Glutamatergic neuron (in vitro differentiated cells): ENCODE results near the gene SPO11. TPM values are rescaled to one million over a fixed set of nuclear protein-coding genes. Genes with fewer than 3 reads are reported as not detected.

Source experiments
- DNase-seq: peaks from one replicate; pipeline ENCODE4 v3.0.0; 2022
- H3K27ac Mint-ChIP-seq: one replicate; pipeline ENCODE4 v1.8.0; 2020; ENCODE audit warnings: mild to moderate bottlenecking, mixed read lengths, inconsistent platforms; ENCODE audit not compliant: unreplicated experiment
- H3K27me3 Mint-ChIP-seq: one replicate; pipeline ENCODE4 v1.8.0; 2020; ENCODE audit warnings: mild to moderate bottlenecking, moderate library complexity, mixed read lengths, inconsistent platforms; ENCODE audit not compliant: unreplicated experiment
- H3K36me3 Mint-ChIP-seq: one replicate; pipeline ENCODE4 v1.8.0; 2020; ENCODE audit warnings: mild to moderate bottlenecking, mixed read lengths, inconsistent platforms; ENCODE audit not compliant: unreplicated experiment
- H3K4me1 Mint-ChIP-seq: one replicate; pipeline ENCODE4 v1.8.0; 2020; ENCODE audit warnings: mild to moderate bottlenecking, low read depth, mixed read lengths, inconsistent platforms; ENCODE audit not compliant: unreplicated experiment
- H3K4me3 Mint-ChIP-seq: one replicate; pipeline ENCODE4 v1.8.0; 2020; ENCODE audit warnings: mild to moderate bottlenecking, mixed read lengths, inconsistent platforms; ENCODE audit not compliant: unreplicated experiment
- H3K9me3 Mint-ChIP-seq: one replicate; pipeline ENCODE4 v1.8.0; 2020; ENCODE audit warnings: mild to moderate bottlenecking, moderate library complexity, mixed read lengths, inconsistent platforms; ENCODE audit not compliant: unreplicated experiment
- total RNA-seq: library from RNA; stranded (reverse); fragmentation: NEBNext Ultra II Directional; extraction: Animal tissue kit (Norgen Biotek cat#: 25700); gene quantifications from one replicate; pipeline ENCODE4 v1.2.1, GENCODE V29; 2021; ENCODE audit not compliant: unreplicated experiment
- TF ChIP-seq, protein P1 (sequence below): fragments of 200-600 bp; sonication (generic); IDR thresholded peaks from one replicate; pipeline ENCODE4 v1.5.0; 2021; ENCODE audit not compliant: partially characterized antibody, unreplicated experiment

Gene SPO11
- total RNA-seq, 1 donor from 2014 or later = not detected

DNA sequence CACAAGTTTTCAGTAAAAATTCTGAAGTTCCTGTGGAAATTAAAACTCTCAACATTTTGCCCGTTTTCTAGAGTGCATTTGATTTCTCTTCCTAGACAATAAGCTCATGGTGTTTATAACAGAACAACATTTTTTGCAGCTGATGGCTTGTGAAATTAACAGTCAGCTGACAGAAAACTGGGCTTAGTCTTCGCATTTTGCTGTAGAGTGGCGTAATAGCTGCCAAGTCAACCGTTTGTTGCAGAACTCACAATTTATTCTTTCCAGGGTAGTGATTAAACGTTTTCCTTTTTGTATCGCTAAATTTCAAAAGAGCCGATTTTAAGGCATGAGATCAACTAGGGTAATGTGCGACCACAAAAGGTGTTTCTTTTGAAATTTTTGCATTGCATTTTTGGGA lies 1.4 kb downstream of the SPO11 start:
- no peak for DNase-seq
- H3K4me3 Mint-ChIP-seq = no peak overlapping the region
- no peaks in the 10 kb centered on the region for H3K36me3 Mint-ChIP-seq
- no peak overlapping the region for H3K27ac Mint-ChIP-seq
- no peaks in the 10 kb centered on the region for H3K27me3 Mint-ChIP-seq
- peaks cover 7% of the 10 kb centered on the region for H3K4me1 Mint-ChIP-seq
- no peaks in the 10 kb centered on the region for H3K9me3 Mint-ChIP-seq
- TF ChIP-seq, protein P1, sequence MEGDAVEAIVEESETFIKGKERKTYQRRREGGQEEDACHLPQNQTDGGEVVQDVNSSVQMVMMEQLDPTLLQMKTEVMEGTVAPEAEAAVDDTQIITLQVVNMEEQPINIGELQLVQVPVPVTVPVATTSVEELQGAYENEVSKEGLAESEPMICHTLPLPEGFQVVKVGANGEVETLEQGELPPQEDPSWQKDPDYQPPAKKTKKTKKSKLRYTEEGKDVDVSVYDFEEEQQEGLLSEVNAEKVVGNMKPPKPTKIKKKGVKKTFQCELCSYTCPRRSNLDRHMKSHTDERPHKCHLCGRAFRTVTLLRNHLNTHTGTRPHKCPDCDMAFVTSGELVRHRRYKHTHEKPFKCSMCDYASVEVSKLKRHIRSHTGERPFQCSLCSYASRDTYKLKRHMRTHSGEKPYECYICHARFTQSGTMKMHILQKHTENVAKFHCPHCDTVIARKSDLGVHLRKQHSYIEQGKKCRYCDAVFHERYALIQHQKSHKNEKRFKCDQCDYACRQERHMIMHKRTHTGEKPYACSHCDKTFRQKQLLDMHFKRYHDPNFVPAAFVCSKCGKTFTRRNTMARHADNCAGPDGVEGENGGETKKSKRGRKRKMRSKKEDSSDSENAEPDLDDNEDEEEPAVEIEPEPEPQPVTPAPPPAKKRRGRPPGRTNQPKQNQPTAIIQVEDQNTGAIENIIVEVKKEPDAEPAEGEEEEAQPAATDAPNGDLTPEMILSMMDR = no peak

GRCh38 chr20:57332105-57333089 lies 2.8 kb downstream of the SPO11 start:
- no peak for DNase-seq
- peaks cover 2% of the 10 kb centered on the region for H3K4me1 Mint-ChIP-seq
- no peaks in the 10 kb centered on the region for H3K27me3 Mint-ChIP-seq
- H3K9me3 Mint-ChIP-seq = no peaks in the 10 kb centered on the region
- no peak overlapping the region for H3K4me3 Mint-ChIP-seq
- H3K27ac Mint-ChIP-seq = no peak overlapping the region
- TF ChIP-seq, protein P1 = no peak
- H3K36me3 Mint-ChIP-seq = no peaks in the 10 kb centered on the region

DNA sequence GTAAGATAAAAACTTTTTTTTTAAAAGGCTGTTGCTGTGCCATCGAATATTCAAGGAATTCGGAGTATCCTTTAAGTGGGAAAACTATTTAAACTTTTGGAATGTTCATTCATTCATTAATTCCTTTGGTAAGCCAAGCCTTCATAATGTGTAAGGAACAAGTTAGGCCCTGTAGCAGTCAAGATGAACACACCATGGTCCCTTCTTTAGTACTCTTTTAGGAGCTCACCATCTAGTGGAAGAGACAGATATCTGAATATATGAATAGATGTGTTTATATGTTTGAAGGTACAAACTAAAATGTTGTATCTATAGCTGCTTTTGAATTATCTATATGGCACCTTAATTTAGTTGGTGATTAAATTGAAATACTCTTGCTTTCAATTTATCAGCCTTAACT lies 5.8 kb downstream of the SPO11 start:
- DNase-seq = no peak
- Mint-ChIP-seq H3K27ac (no peak overlapping the region), H3K9me3 (no peaks in the 10 kb centered on the region), H3K4me1 (no peaks in the 10 kb centered on the region), H3K36me3 (no peaks in the 10 kb centered on the region), H3K4me3 (no peak overlapping the region), H3K27me3 (no peaks in the 10 kb centered on the region)
- TF ChIP-seq, protein P1 = no peak

GRCh38 chr20:57341663-57342062 lies 12.1 kb downstream of the SPO11 start:
- Mint-ChIP-seq H3K27me3 (no peaks in the 10 kb centered on the region), H3K9me3 (no peaks in the 10 kb centered on the region), H3K27ac (no peak overlapping the region), H3K4me3 (no peak overlapping the region), H3K4me1 (peaks cover 4% of the 10 kb centered on the region), H3K36me3 (no peaks in the 10 kb centered on the region)
- no peak for DNase-seq
- TF ChIP-seq, protein P1 = no peak

DNA sequence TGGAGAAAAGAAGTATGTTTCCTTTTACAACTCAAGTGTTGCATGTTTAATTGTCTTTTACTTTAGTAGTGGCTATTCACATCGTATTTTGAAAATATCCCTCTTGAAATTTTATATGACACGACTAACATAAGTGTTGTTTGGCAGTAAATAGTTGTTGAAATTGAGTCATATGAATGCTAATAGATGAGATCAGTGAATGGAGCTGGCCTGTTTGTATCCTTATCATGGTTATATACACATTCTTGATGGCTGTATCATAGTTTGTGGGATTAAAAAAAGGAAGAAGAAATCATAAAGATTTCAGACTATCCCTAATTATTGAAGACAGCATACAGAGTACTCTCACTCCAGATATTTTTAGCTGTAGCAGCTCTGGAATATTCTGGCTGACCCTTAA lies 13.2 kb downstream of the SPO11 start:
- Mint-ChIP-seq H3K4me1 (peaks cover 4% of the 10 kb centered on the region), H3K36me3 (no peaks in the 10 kb centered on the region), H3K4me3 (no peak overlapping the region), H3K9me3 (peaks cover 2% of the 10 kb centered on the region), H3K27me3 (no peaks in the 10 kb centered on the region), H3K27ac (no peak overlapping the region)
- no peak for DNase-seq
- TF ChIP-seq, protein P1 = no peak
